HepG2 (cell line): ENCODE results near the gene PLEKHB1. TPM values are rescaled to one million over a fixed set of nuclear protein-coding genes. Genes with fewer than 3 reads are reported as not detected.
A peak's percentile ranks its signal among the peaks of the same experiment; 100 is the strongest.

Experiments
- ATAC-seq: fragments of 200-7000 bp; cut with Tn5 transposase; 3 replicates; pipeline ENCODE4 v1.9.1; 2020; ENCODE audit warnings: mild to moderate bottlenecking, moderate library complexity
- BruUV-seq: library from RNA; stranded (reverse); fragments of 400-500 nt; replicated peaks from 2 replicates; lab custom pipeline; 2021; lab: Mats Ljungman, UMichigan
- CTCF ChIA-PET: fragments of 300-600 bp; formaldehyde crosslinking; extraction: SDS; loops from one replicate; lab custom pipeline; 2021; ENCODE audit warnings: low total read pairs, inconsistent platforms, low intra/inter-chr PET ratio; lab: Yijun Ruan, JAX
- POLR2A ChIA-PET: fragments of 350-600 bp; sonication (Branson Sonifier 250); formaldehyde crosslinking; loops from one replicate; lab custom pipeline; 2020; ENCODE audit warnings: antibody characterized with exemption, inconsistent platforms; lab: Yijun Ruan, JAX
- DNase-seq: peaks from one replicate; pipeline ENCODE4 v3.0.0-alpha.2; 2015; ENCODE audit warnings: low spot score
- FAIRE-seq: peaks from 3 replicates; lab custom pipeline; 2011; peaks lifted over from hg19 to GRCh38; lab: Jason Lieb, UNC
- H2AFZ ChIP-seq: one replicate; pipeline ENCODE4 v1.6.1; 2011; ENCODE audit warnings: low read length, inconsistent platforms
- H3K27ac ChIP-seq: fragments of 300-600 bp; 3 replicates; pipeline ENCODE4 v1.8.0; 2011; ENCODE audit warnings: mixed run types, mild to moderate bottlenecking, mixed read lengths, low read length, inconsistent platforms; ENCODE audit not compliant: insufficient read depth; ENCODE audit errors: extremely low read length
- H3K27me3 ChIP-seq, 2 experiments: fragments of 200-600 bp in 1 of 2; 2 replicates in 1 of 2; 3 replicates in 1 of 2; pipeline versions ENCODE4 v1.6.0 to v1.8.0; 2011; ENCODE audit warnings: low read length in 2 of 2, mild to moderate bottlenecking in 2 of 2, moderate library complexity in 2 of 2, inconsistent platforms in 1 of 2; ENCODE audit not compliant: insufficient read depth in 2 of 2, control insufficient read depth in 1 of 2
- H3K36me3 ChIP-seq, 2 experiments: fragments of 200-600 bp in 1 of 2; replicated peaks in 1 of 2; 2 replicates in 1 of 2; 3 replicates in 1 of 2; pipeline versions ENCODE4 v1.5.1 to v1.8.0; 2011; ENCODE audit warnings: low read length in 2 of 2, inconsistent platforms in 1 of 2; ENCODE audit not compliant: insufficient read depth in 2 of 2, control insufficient read depth in 1 of 2
- H3K4me1 ChIP-seq: 2 replicates; pipeline ENCODE4 v1.5.1; 2012; ENCODE audit warnings: low read length, inconsistent platforms; ENCODE audit not compliant: insufficient read depth
- H3K4me2 ChIP-seq: 2 replicates; pipeline ENCODE4 v1.6.0; 2011; ENCODE audit warnings: low read depth, low read length, inconsistent platforms
- H3K4me3 ChIP-seq, 3 experiments: fragments of 200-600 bp in 1 of 3; sonication (generic), shearing (Covaris generic) in 1 of 3; replicated peaks in 1 of 3; 2 replicates each; pipeline ENCODE4 v1.5.1; 2011 to 2016; ENCODE audit warnings: low read length in 3 of 3, inconsistent platforms in 2 of 3, low read depth in 2 of 3, mild to moderate bottlenecking in 2 of 3, control low read depth in 1 of 3, mixed read lengths in 1 of 3; ENCODE audit not compliant: insufficient read depth in 1 of 3
- H3K79me2 ChIP-seq: one replicate; pipeline ENCODE4 v1.6.1; 2011; ENCODE audit warnings: low read length, inconsistent platforms; ENCODE audit not compliant: insufficient read depth
- H3K9ac ChIP-seq: 2 replicates; pipeline ENCODE4 v1.6.0; 2011; ENCODE audit warnings: mild to moderate bottlenecking, low read depth, low read length, inconsistent platforms; ENCODE audit not compliant: insufficient read depth
- H3K9me3 ChIP-seq: 2 replicates; pipeline ENCODE4 v1.5.1; 2012; ENCODE audit warnings: mild to moderate bottlenecking, low read length
- H4K20me1 ChIP-seq: 2 replicates; pipeline ENCODE4 v1.6.0; 2011; ENCODE audit warnings: inconsistent platforms, mild to moderate bottlenecking, low read length, moderate library complexity; ENCODE audit not compliant: insufficient read depth
- ETV5 ChIP-seq: IDR thresholded peaks from 2 replicates; pipeline ENCODE4 v1.6.1; 2018; ENCODE audit warnings: missing biosample characterization, missing genetic modification reagents, inconsistent platforms, borderline replicate concordance
- JUNB ChIP-seq: sonication (generic); formaldehyde crosslinking; IDR thresholded peaks from 2 replicates; pipeline ENCODE4 v1.8.0; 2022; ENCODE audit warnings: missing genetic modification reagents, mild to moderate bottlenecking, borderline replicate concordance
- KLF12 ChIP-seq: sonication (generic); formaldehyde crosslinking; IDR thresholded peaks from 2 replicates; pipeline ENCODE4 v1.4.0; 2020; ENCODE audit warnings: missing genetic modification reagents, borderline replicate concordance
- MBD4 ChIP-seq: IDR thresholded peaks from 2 replicates; pipeline ENCODE4 v1.6.1; 2012; ENCODE audit warnings: low read length, inconsistent platforms, borderline replicate concordance
- MXI1 ChIP-seq: IDR thresholded peaks from 3 replicates; pipeline ENCODE4 v1.6.1; 2012; ENCODE audit warnings: low read depth, low read length, inconsistent platforms, borderline replicate concordance
- XRCC5 ChIP-seq: fragments of 200-400 bp; formaldehyde crosslinking; optimal IDR thresholded peaks from 2 replicates; pipeline ENCODE3; 2017; ENCODE audit warnings: mild to moderate bottlenecking, low read length
- ZBTB8A ChIP-seq: sonication (generic); formaldehyde crosslinking; IDR thresholded peaks from 2 replicates; pipeline ENCODE4 v1.4.0; 2020; ENCODE audit warnings: mild to moderate bottlenecking, low read depth, missing genetic modification reagents, borderline replicate concordance
- ZNF367 ChIP-seq: sonication (generic); formaldehyde crosslinking; IDR thresholded peaks from 2 replicates; pipeline ENCODE4 v1.4.0; 2020; ENCODE audit warnings: missing genetic modification reagents, borderline replicate concordance
- ZNF496 ChIP-seq: sonication (generic); formaldehyde crosslinking; IDR thresholded peaks from 2 replicates; pipeline ENCODE4 v1.8.1; 2023; ENCODE audit warnings: mild to moderate bottlenecking, moderate library complexity, missing genetic modification reagents; ENCODE audit not compliant: insufficient replicate concordance
- ZNF501 ChIP-seq: sonication (generic); formaldehyde crosslinking; IDR thresholded peaks from 2 replicates; pipeline ENCODE4 v1.5.1; 2020; ENCODE audit warnings: mild to moderate bottlenecking, moderate library complexity, missing genetic modification reagents
- WGBS: methylation state at CpG from one replicate; pipeline ENCODE4 v1.1.6; 2017; ENCODE audit warnings: low lambda C conversion rate; 5-methylcytosine and 5-hydroxymethylcytosine counted together
- in situ Hi-C: cut with HindIII; loops from 2 replicates; pipeline ENCODE4 v1.10.0; 2017; ENCODE audit warnings: low pct_unique_long_range_greater_than_20kb; ENCODE audit not compliant: extremely low pct_ligation_motif_present
- intact Hi-C: fragments of 100-400 bp; cut with micrococcal nuclease; formaldehyde crosslinking; loops from one replicate; pipeline ENCODE4 v1.10.0; 2022; ENCODE audit not compliant: unreplicated experiment
- polyA plus RNA-seq, 8 experiments: library from polyadenylated mRNA; depleted of rRNA in 3 of 8; stranded (reverse) in 7 of 8; unstranded in 1 of 8; fragments of >200 nt; fragmentation: Illumina TruSeq in 4 of 8; extraction: Trizol in 4 of 8; gene quantifications; 2 replicates each; pipeline versions ENCODE4 v1.2.1 to v1.2.3, GENCODE V29; 2011 to 2016; ENCODE audit warnings: low read depth in 4 of 8, missing spikeins in 1 of 8, mixed read lengths in 1 of 8; ENCODE audit not compliant: insufficient read depth in 1 of 8
- total RNA-seq, 5 experiments: library from RNA; depleted of rRNA; stranded (reverse); fragments of >200 nt; fragmentation: Illumina TruSeq; extraction: Trizol; gene quantifications; 2 replicates each; pipeline ENCODE4 v1.2.3, GENCODE V29; 2016; ENCODE audit warnings: low read depth in 1 of 5
- TF ChIP-seq, protein P1 (sequence below): sonication (generic); IDR thresholded peaks from 2 replicates; pipeline ENCODE4 v1.6.1; 2016; ENCODE audit warnings: low read depth, borderline replicate concordance
- TF ChIP-seq, protein P2 (sequence below): sonication (generic); formaldehyde crosslinking; IDR thresholded peaks from 2 replicates; pipeline ENCODE4 v1.4.0; 2020; ENCODE audit warnings: mild to moderate bottlenecking, missing genetic modification reagents
- TF ChIP-seq, protein P3 (sequence below): sonication (generic); formaldehyde crosslinking; IDR thresholded peaks from 2 replicates; pipeline ENCODE4 v1.4.0; 2020; ENCODE audit warnings: mild to moderate bottlenecking, missing genetic modification reagents, borderline replicate concordance
- TF ChIP-seq, protein P4 (sequence below): sonication (generic); formaldehyde crosslinking; IDR thresholded peaks from 2 replicates; pipeline ENCODE4 v1.4.0; 2020; ENCODE audit warnings: mild to moderate bottlenecking, missing genetic modification reagents
- TF ChIP-seq, protein P5 (sequence below): sonication (generic); formaldehyde crosslinking; IDR thresholded peaks from 2 replicates; pipeline ENCODE4 v1.4.0; 2020; ENCODE audit warnings: missing genetic modification reagents

The PLEKHB1 gene
- total and polyA plus RNA-seq, 2 of the 13 experiments (the other 11 are each of a cell fraction or from before 2014, with no cell fraction given), result 68.0 to 99.3 TPM

DNA sequence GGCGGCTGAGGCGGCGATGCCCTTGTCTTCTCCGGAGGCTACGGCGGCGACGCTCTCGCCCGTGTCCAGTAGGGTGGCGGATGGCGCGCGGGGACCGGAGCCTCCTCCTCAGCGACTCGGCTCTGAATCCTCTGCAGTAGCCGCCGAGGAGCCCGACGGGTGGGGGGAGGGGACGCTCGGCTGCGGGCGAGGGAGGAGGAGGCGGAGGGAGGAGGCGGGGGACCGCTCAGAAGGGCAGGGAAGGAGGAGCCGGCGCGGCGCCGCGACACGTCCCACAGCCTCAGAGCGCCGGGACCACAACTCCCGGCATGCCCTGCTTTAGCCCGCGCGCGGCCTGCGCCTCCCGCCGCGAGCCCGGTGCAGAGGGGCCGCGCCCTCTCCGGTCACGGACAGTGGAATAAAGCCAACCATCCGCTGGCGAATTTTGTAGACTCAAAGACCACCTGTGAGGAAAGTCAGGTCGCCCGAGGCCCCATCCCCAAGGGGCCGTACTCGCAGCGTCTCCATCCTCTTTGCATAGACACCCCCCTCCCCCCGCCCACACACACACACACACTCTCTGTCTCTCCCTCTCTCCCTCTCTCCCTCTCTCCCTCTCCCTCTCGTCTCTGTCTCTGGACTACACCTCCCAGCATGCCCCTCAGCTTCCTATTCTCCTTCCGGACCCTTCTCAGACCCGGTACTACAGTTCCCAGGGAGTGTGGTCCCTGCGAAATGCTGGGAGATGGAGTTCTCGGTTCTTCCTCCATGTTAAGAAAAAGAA lies 48.2 kb upstream of the PLEKHB1 start, which contains the start of gene FAM168A:
FAM168A (minus strand) TSS at position 157 of the 763 bp plus-strand sequence. CDS start 129,638 bp downstream, outside the sequence.
- Histone ChIP-seq H3K4me3 (peak within 1 kb of the TSS; percentile 69 to 87 (median 71)), H3K4me2 (peak within 1 kb of the TSS; percentile 95), H3K27ac (peak within 1 kb of the TSS; percentile 59), H3K9ac (peak within 1 kb of the TSS; percentile 65), H3K36me3 (no peaks in the 10 kb centered on the region), H2AFZ (peak within 1 kb of the TSS; percentile 86), H3K79me2 (peaks cover 40% of the 10 kb centered on the region), H4K20me1 (no peaks in the 10 kb centered on the region), H3K4me1 (peaks cover 54% of the 10 kb centered on the region), H3K27me3 (no peaks in the 10 kb centered on the region; a peak in 1 of 5 replicates), H3K9me3 (no peaks in the 10 kb centered on the region)
- BruUV-seq, result no TSS peak
- intact Hi-C loops (no loop called here), in situ Hi-C loops (no loop called here)
- ChIA-PET CTCF (no interaction called here), POLR2A (interaction anchor here (0.6 to 1.5 kb wide), 8 partner anchors 9 to 274 kb away, joined by 3 to 5 read pairs (median 4); partner anchors contain the start of gene MRPL48)
- WGBS, result 2% methylated on average over 11 of the region's 64 CpGs
- peak; percentile 97 for DNase-seq
- FAIRE-seq, result peak; percentile 85
- peak; percentile 97 for ATAC-seq
- TF ChIP-seq, protein P1, sequence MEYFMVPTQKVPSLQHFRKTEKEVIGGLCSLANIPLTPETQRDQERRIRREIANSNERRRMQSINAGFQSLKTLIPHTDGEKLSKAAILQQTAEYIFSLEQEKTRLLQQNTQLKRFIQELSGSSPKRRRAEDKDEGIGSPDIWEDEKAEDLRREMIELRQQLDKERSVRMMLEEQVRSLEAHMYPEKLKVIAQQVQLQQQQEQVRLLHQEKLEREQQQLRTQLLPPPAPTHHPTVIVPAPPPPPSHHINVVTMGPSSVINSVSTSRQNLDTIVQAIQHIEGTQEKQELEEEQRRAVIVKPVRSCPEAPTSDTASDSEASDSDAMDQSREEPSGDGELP, result no peak; the same call in 1 of the 2 replicates
- no peak for TF ChIP-seq KLF12 (CRISPR knock-in tag)
- TF ChIP-seq, protein P2, sequence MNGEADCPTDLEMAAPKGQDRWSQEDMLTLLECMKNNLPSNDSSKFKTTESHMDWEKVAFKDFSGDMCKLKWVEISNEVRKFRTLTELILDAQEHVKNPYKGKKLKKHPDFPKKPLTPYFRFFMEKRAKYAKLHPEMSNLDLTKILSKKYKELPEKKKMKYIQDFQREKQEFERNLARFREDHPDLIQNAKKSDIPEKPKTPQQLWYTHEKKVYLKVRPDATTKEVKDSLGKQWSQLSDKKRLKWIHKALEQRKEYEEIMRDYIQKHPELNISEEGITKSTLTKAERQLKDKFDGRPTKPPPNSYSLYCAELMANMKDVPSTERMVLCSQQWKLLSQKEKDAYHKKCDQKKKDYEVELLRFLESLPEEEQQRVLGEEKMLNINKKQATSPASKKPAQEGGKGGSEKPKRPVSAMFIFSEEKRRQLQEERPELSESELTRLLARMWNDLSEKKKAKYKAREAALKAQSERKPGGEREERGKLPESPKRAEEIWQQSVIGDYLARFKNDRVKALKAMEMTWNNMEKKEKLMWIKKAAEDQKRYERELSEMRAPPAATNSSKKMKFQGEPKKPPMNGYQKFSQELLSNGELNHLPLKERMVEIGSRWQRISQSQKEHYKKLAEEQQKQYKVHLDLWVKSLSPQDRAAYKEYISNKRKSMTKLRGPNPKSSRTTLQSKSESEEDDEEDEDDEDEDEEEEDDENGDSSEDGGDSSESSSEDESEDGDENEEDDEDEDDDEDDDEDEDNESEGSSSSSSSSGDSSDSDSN (CRISPR knock-in tag), result peak; percentile 80
- TF ChIP-seq, protein P3, sequence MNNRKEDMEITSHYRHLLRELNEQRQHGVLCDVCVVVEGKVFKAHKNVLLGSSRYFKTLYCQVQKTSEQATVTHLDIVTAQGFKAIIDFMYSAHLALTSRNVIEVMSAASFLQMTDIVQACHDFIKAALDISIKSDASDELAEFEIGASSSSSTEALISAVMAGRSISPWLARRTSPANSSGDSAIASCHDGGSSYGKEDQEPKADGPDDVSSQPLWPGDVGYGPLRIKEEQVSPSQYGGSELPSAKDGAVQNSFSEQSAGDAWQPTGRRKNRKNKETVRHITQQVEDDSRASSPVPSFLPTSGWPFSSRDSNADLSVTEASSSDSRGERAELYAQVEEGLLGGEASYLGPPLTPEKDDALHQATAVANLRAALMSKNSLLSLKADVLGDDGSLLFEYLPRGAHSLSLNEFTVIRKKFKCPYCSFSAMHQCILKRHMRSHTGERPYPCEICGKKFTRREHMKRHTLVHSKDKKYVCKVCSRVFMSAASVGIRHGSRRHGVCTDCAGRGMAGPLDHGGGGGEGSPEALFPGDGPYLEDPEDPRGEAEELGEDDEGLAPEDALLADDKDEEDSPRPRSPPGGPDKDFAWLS (CRISPR knock-in tag), result peak; percentile 27; the same call in 1 of the 2 replicates
- TF ChIP-seq, protein P4, sequence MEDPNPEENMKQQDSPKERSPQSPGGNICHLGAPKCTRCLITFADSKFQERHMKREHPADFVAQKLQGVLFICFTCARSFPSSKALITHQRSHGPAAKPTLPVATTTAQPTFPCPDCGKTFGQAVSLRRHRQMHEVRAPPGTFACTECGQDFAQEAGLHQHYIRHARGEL (CRISPR knock-in tag), result no peak
- TF ChIP-seq, protein P5, sequence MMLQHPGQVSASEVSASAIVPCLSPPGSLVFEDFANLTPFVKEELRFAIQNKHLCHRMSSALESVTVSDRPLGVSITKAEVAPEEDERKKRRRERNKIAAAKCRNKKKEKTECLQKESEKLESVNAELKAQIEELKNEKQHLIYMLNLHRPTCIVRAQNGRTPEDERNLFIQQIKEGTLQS (CRISPR knock-in tag), result 0 out of 2 replicates have a peak, but pooled peaks have one; percentile 10
- TF ChIP-seq ZBTB8A (CRISPR knock-in tag), result no peak
- peak; percentile 60; the same call in 1 of the 2 replicates for TF ChIP-seq ETV5 (CRISPR knock-in tag)
- peak; percentile 64; the same call in 1 of the 2 replicates for TF ChIP-seq ZNF501
- TF ChIP-seq JUNB (CRISPR knock-in tag), result no peak
- TF ChIP-seq XRCC5, result peak; percentile 54
- TF ChIP-seq MBD4, result no peak
- TF ChIP-seq ZNF367 (CRISPR knock-in tag), result no peak
- TF ChIP-seq MXI1, result peak; percentile 28; the same call in 1 of the 3 replicates
- TF ChIP-seq ZNF496 (CRISPR knock-in tag), result no peak
